Measurements from ENCODE around the gene SWSAP1. TPM values are rescaled to one million over a fixed set of nuclear protein-coding genes. Genes with fewer than 3 reads are reported as not detected.
"Not testable (repeated sequence)": the region's sequence is repeated elsewhere in the genome, so short reads cannot be mapped to it uniquely, and the experiment has no call there.

Gene SWSAP1
- total RNA-seq, 1 donor from 2014 or later: 1.7 TPM

DNA sequence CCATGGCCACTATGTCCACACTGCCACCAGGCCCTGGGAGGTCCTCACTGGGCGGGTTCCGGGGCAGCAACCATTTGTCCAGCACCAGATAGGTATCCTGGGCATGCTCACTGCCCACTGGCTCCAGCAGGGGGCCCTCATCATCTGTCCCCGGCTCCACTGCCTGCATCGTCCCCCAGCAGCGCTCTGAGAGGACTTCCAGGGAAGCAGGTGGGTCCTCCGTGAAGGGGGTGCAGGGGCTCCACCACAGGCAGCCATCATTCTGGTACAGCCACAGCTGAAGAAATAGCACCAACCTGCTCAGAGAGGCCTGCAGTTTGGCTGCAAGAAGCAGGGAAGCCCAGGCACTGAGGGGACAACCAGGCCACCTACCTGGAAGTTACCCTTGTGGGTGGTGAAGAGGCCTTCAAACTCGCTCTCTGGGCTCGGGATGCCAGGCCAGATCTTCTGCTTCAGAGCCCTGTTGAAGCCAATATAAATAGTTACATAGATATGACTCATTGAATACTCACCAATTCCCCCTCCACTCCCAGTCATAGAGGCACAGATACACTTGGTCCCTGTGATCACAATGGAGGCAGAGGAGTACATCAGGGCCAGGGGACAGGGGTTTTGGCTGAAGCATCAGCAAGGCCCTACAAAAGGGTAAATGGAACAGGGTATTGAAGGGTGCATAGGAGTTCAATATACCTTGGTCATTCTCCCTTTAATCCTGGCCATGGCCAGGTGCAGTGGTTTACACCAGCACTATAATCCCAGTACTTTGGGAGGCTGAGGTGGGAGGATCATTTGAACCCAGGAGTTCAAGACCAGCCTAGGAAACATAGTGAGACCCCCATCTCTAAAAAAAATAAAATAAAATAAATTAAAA lies 4.1 kb downstream of the SWSAP1 start:
- H2AFZ ChIP-seq (ENCODE audit: low read depth, low read length): no peak overlapping the region
- no peaks in the 10 kb centered on the region for H3K36me3 ChIP-seq (ENCODE audit: insufficient read depth, low read length)
- H3K36me3 Mint-ChIP-seq (ENCODE audit: low read depth, unreplicated experiment): peaks cover 1% of the 10 kb centered on the region
- no peak overlapping the region for H3K4me3 Mint-ChIP-seq (ENCODE audit: unreplicated experiment)
- peak overlapping the region; percentile 35 for H3K9ac ChIP-seq (ENCODE audit: low read length)
- H4K20me1 ChIP-seq (ENCODE audit: insufficient read depth, low read length): peaks cover 9% of the 10 kb centered on the region
- peaks cover 7% of the 10 kb centered on the region for H3K27me3 Mint-ChIP-seq (ENCODE audit: low read depth, unreplicated experiment)
- DNase-seq (ENCODE audit: low read depth) (peak; percentile 77), FAIRE-seq (no peak)
- H3K4me3 ChIP-seq (ENCODE audit: insufficient read depth, low read depth, low read length): peak overlapping the region; percentile 7
- no peaks in the 10 kb centered on the region for H3K79me2 ChIP-seq (ENCODE audit: insufficient read depth, low read length)
- H3K9me3 Mint-ChIP-seq (ENCODE audit: unreplicated experiment): no peaks in the 10 kb centered on the region
- H3K27ac ChIP-seq (ENCODE audit: low read depth, low read length): peak overlapping the region; percentile 51
- H3K9me3 ChIP-seq (ENCODE audit: insufficient read depth, low read depth, low read length): no peaks in the 10 kb centered on the region
- H3K4me1 Mint-ChIP-seq (ENCODE audit: low read depth, unreplicated experiment): peaks cover 13% of the 10 kb centered on the region
- H3K27ac Mint-ChIP-seq (ENCODE audit: unreplicated experiment): peak overlapping the region; percentile 75
- H3K4me2 ChIP-seq (ENCODE audit: low read length): peak overlapping the region; percentile 78
- H3K4me1 ChIP-seq (ENCODE audit: insufficient read depth, low read length): peaks cover 56% of the 10 kb centered on the region
- peaks cover 13% of the 10 kb centered on the region for H3K27me3 ChIP-seq (ENCODE audit: insufficient read depth, low read length)
- TF ChIP-seq, protein P1, sequence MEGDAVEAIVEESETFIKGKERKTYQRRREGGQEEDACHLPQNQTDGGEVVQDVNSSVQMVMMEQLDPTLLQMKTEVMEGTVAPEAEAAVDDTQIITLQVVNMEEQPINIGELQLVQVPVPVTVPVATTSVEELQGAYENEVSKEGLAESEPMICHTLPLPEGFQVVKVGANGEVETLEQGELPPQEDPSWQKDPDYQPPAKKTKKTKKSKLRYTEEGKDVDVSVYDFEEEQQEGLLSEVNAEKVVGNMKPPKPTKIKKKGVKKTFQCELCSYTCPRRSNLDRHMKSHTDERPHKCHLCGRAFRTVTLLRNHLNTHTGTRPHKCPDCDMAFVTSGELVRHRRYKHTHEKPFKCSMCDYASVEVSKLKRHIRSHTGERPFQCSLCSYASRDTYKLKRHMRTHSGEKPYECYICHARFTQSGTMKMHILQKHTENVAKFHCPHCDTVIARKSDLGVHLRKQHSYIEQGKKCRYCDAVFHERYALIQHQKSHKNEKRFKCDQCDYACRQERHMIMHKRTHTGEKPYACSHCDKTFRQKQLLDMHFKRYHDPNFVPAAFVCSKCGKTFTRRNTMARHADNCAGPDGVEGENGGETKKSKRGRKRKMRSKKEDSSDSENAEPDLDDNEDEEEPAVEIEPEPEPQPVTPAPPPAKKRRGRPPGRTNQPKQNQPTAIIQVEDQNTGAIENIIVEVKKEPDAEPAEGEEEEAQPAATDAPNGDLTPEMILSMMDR (IDR thresholded peaks at IDR 0.05; ENCODE audit: insufficient read depth, low read depth, low read length): peak; percentile 12
- TF ChIP-seq EZH2 (IDR thresholded peaks at IDR 0.05; ENCODE audit: insufficient read depth, low read length): no peak

DNA sequence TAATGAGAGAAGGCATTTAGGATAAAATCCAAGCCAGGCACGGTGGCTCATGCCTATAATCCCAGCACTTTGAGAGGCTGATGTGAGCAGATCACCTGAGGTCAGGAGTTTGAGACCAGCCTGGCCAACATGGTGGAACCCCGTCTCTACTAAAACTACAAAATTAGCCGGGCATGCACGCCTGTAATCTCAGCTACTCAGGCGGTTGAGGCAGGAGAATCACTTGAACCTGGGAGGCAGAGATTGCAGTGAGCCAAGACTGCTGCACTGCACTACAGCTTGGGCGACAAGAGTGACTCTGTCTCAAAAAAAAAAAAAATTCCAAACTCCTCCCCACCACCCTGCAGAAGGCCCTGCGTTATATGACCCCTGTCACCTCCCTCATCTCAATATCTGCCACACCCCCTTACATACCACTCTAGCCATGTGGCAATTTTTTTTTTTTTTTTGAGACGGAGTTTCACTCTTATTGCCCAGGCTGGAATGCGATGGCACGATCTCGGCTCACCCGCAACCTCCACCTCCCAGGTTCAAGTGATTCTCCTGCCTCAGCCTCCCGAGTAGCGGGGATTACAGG lies 4.9 kb downstream of the SWSAP1 start:
- Histone ChIP-seq H3K4me1 (ENCODE audit: insufficient read depth, low read length) (peaks cover 48% of the 10 kb centered on the region), H3K27me3 (ENCODE audit: insufficient read depth, low read length) (peaks cover 13% of the 10 kb centered on the region), H3K27ac (ENCODE audit: low read depth, low read length) (peak overlapping the region; percentile 51)
- not testable (repeated sequence) for H3K9me3 ChIP-seq (ENCODE audit: insufficient read depth, low read depth, low read length); H3K9ac ChIP-seq (ENCODE audit: low read length); H3K4me3 Mint-ChIP-seq (ENCODE audit: unreplicated experiment); H3K4me3 ChIP-seq (ENCODE audit: insufficient read depth, low read depth, low read length); H3K79me2 ChIP-seq (ENCODE audit: insufficient read depth, low read length); DNase-seq (ENCODE audit: low read depth); H3K9me3 Mint-ChIP-seq (ENCODE audit: unreplicated experiment); H2AFZ ChIP-seq (ENCODE audit: low read depth, low read length); H3K36me3 ChIP-seq (ENCODE audit: insufficient read depth, low read length); H3K36me3 Mint-ChIP-seq (ENCODE audit: low read depth, unreplicated experiment); H3K27ac Mint-ChIP-seq (ENCODE audit: unreplicated experiment); FAIRE-seq; H4K20me1 ChIP-seq (ENCODE audit: insufficient read depth, low read length); H3K4me2 ChIP-seq (ENCODE audit: low read length); H3K27me3 Mint-ChIP-seq (ENCODE audit: low read depth, unreplicated experiment)
- H3K4me1 Mint-ChIP-seq (ENCODE audit: low read depth, unreplicated experiment): peaks cover 13% of the 10 kb centered on the region

DNA sequence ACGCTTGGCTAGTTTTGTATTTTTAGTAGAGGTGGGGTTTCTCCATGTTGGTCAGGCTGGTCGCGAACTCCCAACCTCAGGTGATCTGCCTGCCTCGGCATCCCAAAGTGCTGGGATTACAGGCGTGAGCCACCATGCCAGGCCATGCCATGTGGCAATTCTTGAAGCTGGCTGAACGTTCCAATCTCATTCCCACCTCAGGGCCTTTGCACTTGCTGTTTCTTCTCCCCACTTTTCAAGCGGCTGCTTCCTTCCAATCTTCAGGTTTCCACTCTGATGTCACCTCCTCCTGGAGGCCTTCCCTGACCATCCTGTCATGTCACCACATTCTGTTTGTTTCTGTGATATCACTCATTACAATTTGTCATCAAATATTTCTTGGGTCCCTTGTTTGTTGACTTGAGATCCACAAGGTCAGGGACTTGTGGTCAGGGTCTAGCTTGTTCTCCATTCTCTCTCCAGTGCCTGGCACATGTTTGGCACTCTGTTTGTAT lies 5.4 kb downstream of the SWSAP1 start:
- no peak overlapping the region for H3K27ac Mint-ChIP-seq (ENCODE audit: unreplicated experiment)
- H3K27ac ChIP-seq (ENCODE audit: low read depth, low read length): no peak overlapping the region
- H3K4me3 Mint-ChIP-seq (ENCODE audit: unreplicated experiment): peak overlapping the region; percentile 90

More for the DNA sequence above, 5.4 kb downstream of the SWSAP1 start:
- Histone ChIP-seq H3K27me3 (ENCODE audit: insufficient read depth, low read length) (peaks cover 13% of the 10 kb centered on the region), H2AFZ (ENCODE audit: low read depth, low read length) (peak overlapping the region; percentile 94), H3K9me3 (ENCODE audit: insufficient read depth, low read depth, low read length) (no peaks in the 10 kb centered on the region), H3K4me2 (ENCODE audit: low read length) (peak overlapping the region; percentile 96), H4K20me1 (ENCODE audit: insufficient read depth, low read length) (peaks cover 9% of the 10 kb centered on the region), H3K9ac (ENCODE audit: low read length) (no peak overlapping the region), H3K4me3 (ENCODE audit: insufficient read depth, low read depth, low read length) (no peak overlapping the region), H3K4me1 (ENCODE audit: insufficient read depth, low read length) (peaks cover 48% of the 10 kb centered on the region), H3K79me2 (ENCODE audit: insufficient read depth, low read length) (no peaks in the 10 kb centered on the region), H3K36me3 (ENCODE audit: insufficient read depth, low read length) (no peaks in the 10 kb centered on the region)
- DNase-seq (ENCODE audit: low read depth) (no peak), FAIRE-seq (no peak)
- no peaks in the 10 kb centered on the region for H3K9me3 Mint-ChIP-seq (ENCODE audit: unreplicated experiment)
- H3K36me3 Mint-ChIP-seq (ENCODE audit: low read depth, unreplicated experiment): no peaks in the 10 kb centered on the region
- H3K4me1 Mint-ChIP-seq (ENCODE audit: low read depth, unreplicated experiment): peaks cover 13% of the 10 kb centered on the region
- no peak for TF ChIP-seq EZH2 (IDR thresholded peaks at IDR 0.05; ENCODE audit: insufficient read depth, low read length)
- TF ChIP-seq, protein P1 (IDR thresholded peaks at IDR 0.05; ENCODE audit: insufficient read depth, low read depth, low read length): no peak
- peaks cover 7% of the 10 kb centered on the region for H3K27me3 Mint-ChIP-seq (ENCODE audit: low read depth, unreplicated experiment)

Measured in astrocyte (in vitro differentiated cells and primary cell).